Thyroid gland (tissue), 4 donors: ENCODE results near the gene BMP6. TPM values are rescaled to one million over a fixed set of nuclear protein-coding genes. Genes with fewer than 3 reads are reported as not detected.

Source experiments
- DNase-seq, 2 donors: peaks; one replicate each; pipeline ENCODE4 v3.0.0-alpha.2; 2019
- H3K27ac ChIP-seq, 3 donors: fragments of 200-600 bp; sonication (generic); 1 replicate in 2 of 3; 2 replicates in 1 of 3; pipeline ENCODE4 v1.5.1; 2016 to 2019; ENCODE audit warnings: mild to moderate bottlenecking in 1 of 3, moderate library complexity in 1 of 3
- H3K27me3 ChIP-seq: fragments of 200-600 bp; sonication (generic); one replicate; pipeline ENCODE4 v1.5.1; 2019
- H3K36me3 ChIP-seq, 2 donors: fragments of 200-600 bp; sonication (generic); one replicate each; pipeline ENCODE4 v1.5.1; 2016 to 2019
- H3K4me1 ChIP-seq, 2 donors: fragments of 200-600 bp; sonication (generic); one replicate each; pipeline ENCODE4 v1.5.1; 2017 to 2019
- H3K4me3 ChIP-seq, 3 donors: fragments of 200-600 bp; sonication (generic); replicated peaks in 1 of 3; 1 replicate in 2 of 3; 2 replicates in 1 of 3; pipeline ENCODE4 v1.5.1; 2016; ENCODE audit warnings: mild to moderate bottlenecking in 1 of 3
- H3K9me3 ChIP-seq: fragments of 200-600 bp; sonication (generic); one replicate; pipeline ENCODE4 v1.5.1; 2017
- CTCF ChIP-seq, 6 experiments: fragments of 200-600 bp in 3 of 6; fragments of 450-650 bp in 3 of 6; sonication (generic) in 3 of 6; IDR thresholded peaks; one replicate each; pipeline ENCODE4 v1.5.1; 2016 to 2019; ENCODE audit warnings: antibody characterized with exemption in 6 of 6, mild to moderate bottlenecking in 2 of 6, inconsistent platforms in 1 of 6, moderate library complexity in 1 of 6
- POLR2A ChIP-seq, 2 donors: fragments of 450-650 bp; IDR thresholded peaks; one replicate each; pipeline ENCODE4 v1.6.1; 2017; ENCODE audit warnings: antibody characterized with exemption in 2 of 2, mild to moderate bottlenecking in 2 of 2, moderate library complexity in 1 of 2
- WGBS, 2 donors: methylation state at CpG; one replicate each; pipeline ENCODE4 v1.1.5; 2017; 5-methylcytosine and 5-hydroxymethylcytosine counted together
- intact Hi-C: fragments of 100-400 bp; cut with DNase I; formaldehyde crosslinking; loops from one replicate; pipeline ENCODE4 v1.15.1; 2023
- total RNA-seq, 4 donors: library from RNA; depleted of rRNA; stranded (reverse); fragments of >200 nt; gene quantifications; one replicate each; pipeline ENCODE4 v1.2.3, GENCODE V29; 2016

BMP6 gene
- total RNA-seq, 4 donors from 2014 or later, result 0.78 to 3.1 (median 1.9) TPM

GRCh38 chr6:7901056-7901455 is 175.2 kb downstream of the BMP6 start:
- H3K27me3 ChIP-seq, result no peaks in the 10 kb centered on the region
- H3K36me3 ChIP-seq, result peaks cover 55 to 69% of the 10 kb centered on the region in 2 donors
- TF ChIP-seq POLR2A (IDR thresholded peaks at IDR 0.05) (no peak), CTCF (IDR thresholded peaks at IDR 0.05) (no peak)
- no peaks in the 10 kb centered on the region for H3K9me3 ChIP-seq
- H3K27ac ChIP-seq, result no peak overlapping the region
- no peak overlapping the region for H3K4me3 ChIP-seq
- 93 to 94% methylated on average over 9 of the region's 9 CpGs for WGBS, 2 donors
- intact Hi-C loops, result no loop called here
- no peaks in the 10 kb centered on the region for H3K4me1 ChIP-seq
- no peak for DNase-seq

DNA sequence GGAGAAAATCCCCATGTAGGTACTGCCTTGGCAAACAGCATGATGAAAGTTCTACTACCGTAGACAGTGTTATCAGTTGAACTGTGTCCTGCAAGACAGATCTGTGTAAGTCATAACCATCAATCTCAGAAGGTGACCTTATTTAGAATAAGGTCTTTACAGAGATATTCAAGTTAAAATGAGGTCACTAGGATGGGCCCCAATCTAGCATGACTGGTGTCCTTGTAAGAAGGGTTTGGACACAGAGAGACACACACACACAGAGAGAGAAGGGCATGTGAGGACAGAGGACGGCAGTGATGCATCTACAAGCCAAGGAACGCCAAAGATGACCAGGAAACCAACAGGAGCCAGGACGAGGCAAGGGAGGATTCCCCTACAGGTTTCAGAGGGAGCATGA is 175.9 kb downstream of the BMP6 start:
- Histone ChIP-seq H3K27me3 (no peaks in the 10 kb centered on the region), H3K36me3 (peaks cover 55 to 63% of the 10 kb centered on the region in 2 donors), H3K9me3 (no peaks in the 10 kb centered on the region), H3K4me1 (no peaks in the 10 kb centered on the region), H3K4me3 (no peak overlapping the region), H3K27ac (no peak overlapping the region)
- WGBS, 2 donors, result 87 to 92% methylated on average over 4 of the region's 4 CpGs
- no peak for DNase-seq
- intact Hi-C loops, result no loop called here
- TF ChIP-seq CTCF (IDR thresholded peaks at IDR 0.05), result no peak
- no peak for TF ChIP-seq POLR2A (IDR thresholded peaks at IDR 0.05)

- intact Hi-C loops, result no loop called here
- Histone ChIP-seq H3K36me3 (peaks cover 55 to 63% of the 10 kb centered on the region in 2 donors), H3K4me1 (no peaks in the 10 kb centered on the region), H3K4me3 (no peak overlapping the region), H3K27ac (no peak overlapping the region), H3K9me3 (no peaks in the 10 kb centered on the region), H3K27me3 (no peaks in the 10 kb centered on the region)
- TF ChIP-seq POLR2A (IDR thresholded peaks at IDR 0.05) (no peak), CTCF (IDR thresholded peaks at IDR 0.05) (no peak)
- no peak for DNase-seq
- WGBS, 2 donors, result 75 to 86% methylated on average over 8 of the region's 8 CpGs
Observed at GRCh38 chr6:7902221-7902620, 176.3 kb downstream of the BMP6 start.

- DNase-seq, result no peak
- H3K27ac ChIP-seq, result no peak overlapping the region
- intact Hi-C loops, result no loop called here
- H3K9me3 ChIP-seq, result no peaks in the 10 kb centered on the region
- H3K4me3 ChIP-seq, result no peak overlapping the region
- H3K27me3 ChIP-seq, result no peaks in the 10 kb centered on the region
- no peaks in the 10 kb centered on the region for H3K4me1 ChIP-seq
- 100% methylated on average over 1 of the region's 1 CpG for WGBS, 2 donors
- TF ChIP-seq POLR2A (IDR thresholded peaks at IDR 0.05) (no peak), CTCF (IDR thresholded peaks at IDR 0.05) (no peak)
- peaks cover 49 to 56% of the 10 kb centered on the region in 2 donors for H3K36me3 ChIP-seq
Observed at GRCh38 chr6:7902867-7903266, 177.0 kb downstream of the BMP6 start.

GRCh38 chr6:7903673-7904072 is 177.8 kb downstream of the BMP6 start:
- Histone ChIP-seq H3K27me3 (no peaks in the 10 kb centered on the region), H3K4me3 (no peak overlapping the region), H3K4me1 (no peaks in the 10 kb centered on the region), H3K36me3 (peaks cover 43 to 48% of the 10 kb centered on the region in 2 donors), H3K9me3 (no peaks in the 10 kb centered on the region), H3K27ac (no peak overlapping the region)
- TF ChIP-seq POLR2A (IDR thresholded peaks at IDR 0.05), result no peak
- TF ChIP-seq CTCF (IDR thresholded peaks at IDR 0.05), result no peak
- intact Hi-C loops, result no loop called here
- 89 to 97% methylated on average over 3 of the region's 3 CpGs for WGBS, 2 donors
- no peak for DNase-seq
